Measurements from ENCODE around the gene FAM13A.

Gene FAM13A

GRCh38 chr4:88958080-88958479, 98.9 kb downstream of the FAM13A start:
- TF ChIP-seq USF1 (IDR thresholded peaks at IDR 0.05) (no peak), YY1 (IDR thresholded peaks at IDR 0.05; ENCODE audit: low read depth) (no peak), RAD21 (IDR thresholded peaks at IDR 0.05; ENCODE audit: low read depth) (no peak), TEAD4 (IDR thresholded peaks at IDR 0.05) (no peak), CEBPB (IDR thresholded peaks at IDR 0.05) (no peak), TCF12 (IDR thresholded peaks at IDR 0.05; ENCODE audit: low read depth) (no peak), ZBTB7A (IDR thresholded peaks at IDR 0.05; ENCODE audit: low read depth) (no peak), FOXM1 (IDR thresholded peaks at IDR 0.05; ENCODE audit: borderline replicate concordance, low read depth) (no peak), EGR1 (IDR thresholded peaks at IDR 0.05) (no peak), TAF1 (IDR thresholded peaks at IDR 0.05; ENCODE audit: low read depth) (no peak), CREB1 (IDR thresholded peaks at IDR 0.05; ENCODE audit: low read depth) (no peak), NFIC (IDR thresholded peaks at IDR 0.05) (no peak), EP300 (IDR thresholded peaks at IDR 0.05; ENCODE audit: borderline replicate concordance) (no peak)
- TF ChIP-seq, protein P1, sequence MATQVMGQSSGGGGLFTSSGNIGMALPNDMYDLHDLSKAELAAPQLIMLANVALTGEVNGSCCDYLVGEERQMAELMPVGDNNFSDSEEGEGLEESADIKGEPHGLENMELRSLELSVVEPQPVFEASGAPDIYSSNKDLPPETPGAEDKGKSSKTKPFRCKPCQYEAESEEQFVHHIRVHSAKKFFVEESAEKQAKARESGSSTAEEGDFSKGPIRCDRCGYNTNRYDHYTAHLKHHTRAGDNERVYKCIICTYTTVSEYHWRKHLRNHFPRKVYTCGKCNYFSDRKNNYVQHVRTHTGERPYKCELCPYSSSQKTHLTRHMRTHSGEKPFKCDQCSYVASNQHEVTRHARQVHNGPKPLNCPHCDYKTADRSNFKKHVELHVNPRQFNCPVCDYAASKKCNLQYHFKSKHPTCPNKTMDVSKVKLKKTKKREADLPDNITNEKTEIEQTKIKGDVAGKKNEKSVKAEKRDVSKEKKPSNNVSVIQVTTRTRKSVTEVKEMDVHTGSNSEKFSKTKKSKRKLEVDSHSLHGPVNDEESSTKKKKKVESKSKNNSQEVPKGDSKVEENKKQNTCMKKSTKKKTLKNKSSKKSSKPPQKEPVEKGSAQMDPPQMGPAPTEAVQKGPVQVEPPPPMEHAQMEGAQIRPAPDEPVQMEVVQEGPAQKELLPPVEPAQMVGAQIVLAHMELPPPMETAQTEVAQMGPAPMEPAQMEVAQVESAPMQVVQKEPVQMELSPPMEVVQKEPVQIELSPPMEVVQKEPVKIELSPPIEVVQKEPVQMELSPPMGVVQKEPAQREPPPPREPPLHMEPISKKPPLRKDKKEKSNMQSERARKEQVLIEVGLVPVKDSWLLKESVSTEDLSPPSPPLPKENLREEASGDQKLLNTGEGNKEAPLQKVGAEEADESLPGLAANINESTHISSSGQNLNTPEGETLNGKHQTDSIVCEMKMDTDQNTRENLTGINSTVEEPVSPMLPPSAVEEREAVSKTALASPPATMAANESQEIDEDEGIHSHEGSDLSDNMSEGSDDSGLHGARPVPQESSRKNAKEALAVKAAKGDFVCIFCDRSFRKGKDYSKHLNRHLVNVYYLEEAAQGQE (IDR thresholded peaks at IDR 0.05; ENCODE audit: low read depth), result no peak
- TF ChIP-seq, protein P2, sequence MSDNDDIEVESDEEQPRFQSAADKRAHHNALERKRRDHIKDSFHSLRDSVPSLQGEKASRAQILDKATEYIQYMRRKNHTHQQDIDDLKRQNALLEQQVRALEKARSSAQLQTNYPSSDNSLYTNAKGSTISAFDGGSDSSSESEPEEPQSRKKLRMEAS (IDR thresholded peaks at IDR 0.05), result no peak

- TF ChIP-seq ZBTB7A (IDR thresholded peaks at IDR 0.05; ENCODE audit: low read depth) (no peak), FOXM1 (IDR thresholded peaks at IDR 0.05; ENCODE audit: borderline replicate concordance, low read depth) (no peak), CREB1 (IDR thresholded peaks at IDR 0.05; ENCODE audit: low read depth) (no peak), CEBPB (IDR thresholded peaks at IDR 0.05) (no peak), TCF12 (IDR thresholded peaks at IDR 0.05; ENCODE audit: low read depth) (no peak), EP300 (IDR thresholded peaks at IDR 0.05; ENCODE audit: borderline replicate concordance) (no peak), RAD21 (IDR thresholded peaks at IDR 0.05; ENCODE audit: low read depth) (no peak), NFIC (IDR thresholded peaks at IDR 0.05) (no peak), EGR1 (IDR thresholded peaks at IDR 0.05) (no peak), YY1 (IDR thresholded peaks at IDR 0.05; ENCODE audit: low read depth) (no peak), TEAD4 (IDR thresholded peaks at IDR 0.05) (no peak), TAF1 (IDR thresholded peaks at IDR 0.05; ENCODE audit: low read depth) (no peak), USF1 (IDR thresholded peaks at IDR 0.05) (no peak)
- TF ChIP-seq, protein P1 (IDR thresholded peaks at IDR 0.05; ENCODE audit: low read depth), result no peak
- TF ChIP-seq, protein P2 (IDR thresholded peaks at IDR 0.05), result no peak
These were observed 99.4 kb downstream of the FAM13A start for GRCh38 chr4:88957570-88957969.

GRCh38 chr4:88955580-88956380, 101.2 kb downstream of the FAM13A start:
- no peak for TF ChIP-seq NFIC (IDR thresholded peaks at IDR 0.05)
- no peak for TF ChIP-seq CREB1 (IDR thresholded peaks at IDR 0.05; ENCODE audit: low read depth)
- TF ChIP-seq USF1 (IDR thresholded peaks at IDR 0.05), result no peak
- TF ChIP-seq ZBTB7A (IDR thresholded peaks at IDR 0.05; ENCODE audit: low read depth), result no peak
- no peak for TF ChIP-seq EGR1 (IDR thresholded peaks at IDR 0.05)
- no peak for TF ChIP-seq YY1 (IDR thresholded peaks at IDR 0.05; ENCODE audit: low read depth)

GRCh38 chr4:88953400-88953799, 103.6 kb downstream of the FAM13A start:
- TF ChIP-seq USF1 (IDR thresholded peaks at IDR 0.05) (no peak), CEBPB (IDR thresholded peaks at IDR 0.05) (no peak), NFIC (IDR thresholded peaks at IDR 0.05) (no peak), ZBTB7A (IDR thresholded peaks at IDR 0.05; ENCODE audit: low read depth) (no peak), TEAD4 (IDR thresholded peaks at IDR 0.05) (no peak), RAD21 (IDR thresholded peaks at IDR 0.05; ENCODE audit: low read depth) (no peak), FOXM1 (IDR thresholded peaks at IDR 0.05; ENCODE audit: borderline replicate concordance, low read depth) (no peak), EGR1 (IDR thresholded peaks at IDR 0.05) (no peak), TAF1 (IDR thresholded peaks at IDR 0.05; ENCODE audit: low read depth) (no peak), CREB1 (IDR thresholded peaks at IDR 0.05; ENCODE audit: low read depth) (no peak), EP300 (IDR thresholded peaks at IDR 0.05; ENCODE audit: borderline replicate concordance) (no peak), YY1 (IDR thresholded peaks at IDR 0.05; ENCODE audit: low read depth) (no peak), TCF12 (IDR thresholded peaks at IDR 0.05; ENCODE audit: low read depth) (no peak)
- TF ChIP-seq, protein P1 (IDR thresholded peaks at IDR 0.05; ENCODE audit: low read depth), result no peak
- TF ChIP-seq, protein P2 (IDR thresholded peaks at IDR 0.05), result no peak
